GM21576 (cell line): ENCODE measurements around the gene CMSS1.

ENCODE experiments used
- ATAC-seq: cut with Tn5 transposase; IDR thresholded peaks from one replicate; pipeline ENCODE4 v1.9.1; 2021; ENCODE audit warnings: mild to moderate bottlenecking, moderate library complexity; ENCODE audit not compliant: unreplicated experiment

Gene CMSS1

DNA sequence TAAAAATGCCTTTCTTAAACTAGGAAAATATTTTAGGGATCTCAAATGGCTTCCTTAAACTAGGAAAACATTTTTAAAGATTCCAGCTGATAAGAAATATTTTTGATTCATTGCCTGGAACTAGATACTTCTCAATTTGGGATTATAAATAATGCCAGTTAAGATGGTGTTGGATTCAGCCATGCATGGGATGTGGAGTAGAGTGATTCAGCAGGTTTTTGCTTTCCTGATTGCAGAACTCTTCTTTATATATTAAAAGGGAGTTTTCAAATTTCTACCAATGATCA lies 281.1 kb downstream of the CMSS1 start:
- no peak for ATAC-seq

DNA sequence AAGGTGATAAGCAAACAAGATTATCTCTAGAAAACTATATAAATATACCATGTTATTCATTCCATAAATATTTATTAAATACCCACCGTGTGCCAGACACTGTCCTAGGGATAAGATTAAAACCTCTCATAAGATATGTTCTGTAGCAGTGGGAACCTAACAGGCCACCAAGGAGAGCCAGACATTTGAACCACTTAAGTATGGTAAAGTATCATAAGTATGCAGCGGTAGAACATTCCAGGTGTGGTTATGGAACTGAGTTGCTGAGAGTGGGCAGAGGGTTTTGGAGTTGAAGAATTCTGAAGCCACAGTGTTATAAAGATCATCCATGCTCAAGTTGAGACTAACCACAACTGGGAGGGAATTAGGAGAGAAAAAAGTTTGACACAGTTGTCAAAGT lies 282.0 kb downstream of the CMSS1 start:
- no peak for ATAC-seq

DNA sequence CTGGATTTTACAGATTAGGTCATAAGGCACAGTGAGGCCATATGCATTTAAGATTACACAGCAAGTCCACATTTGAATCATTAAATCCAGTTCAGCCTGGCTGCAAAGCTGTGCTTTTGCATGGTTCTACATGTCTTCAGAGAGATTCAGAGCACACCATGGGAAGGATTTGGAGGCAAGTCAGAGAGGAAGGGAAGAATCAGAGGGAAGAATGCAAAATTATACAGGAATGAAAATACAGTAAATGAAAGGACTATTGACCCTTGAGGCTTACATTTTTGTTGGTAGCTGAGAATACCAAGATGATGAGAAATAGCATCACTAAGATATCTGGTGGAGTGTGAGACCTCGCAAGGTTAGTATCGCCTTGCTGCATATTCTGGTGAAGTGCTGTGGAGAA lies 282.8 kb downstream of the CMSS1 start:
- no peak for ATAC-seq

DNA sequence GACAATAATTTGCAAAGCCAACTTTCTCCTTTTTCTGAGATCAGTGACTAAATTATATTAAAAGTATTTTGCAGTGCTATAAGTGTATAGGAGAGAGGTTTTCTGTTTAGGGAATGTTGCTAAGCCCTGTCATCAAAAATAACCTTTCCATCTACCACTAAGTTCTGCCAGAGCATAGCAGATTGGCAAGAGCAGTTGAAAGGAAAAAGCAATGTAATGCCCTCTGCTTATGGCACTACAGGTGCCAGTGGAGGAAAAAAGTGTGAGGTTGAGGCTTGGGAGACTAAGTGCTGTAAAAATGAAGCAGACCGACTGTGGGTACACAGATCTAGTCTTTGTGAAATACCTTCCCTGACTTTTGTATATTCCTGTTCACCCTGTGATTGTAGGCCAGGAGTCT lies 285.1 kb downstream of the CMSS1 start:
- ATAC-seq: no peak

DNA sequence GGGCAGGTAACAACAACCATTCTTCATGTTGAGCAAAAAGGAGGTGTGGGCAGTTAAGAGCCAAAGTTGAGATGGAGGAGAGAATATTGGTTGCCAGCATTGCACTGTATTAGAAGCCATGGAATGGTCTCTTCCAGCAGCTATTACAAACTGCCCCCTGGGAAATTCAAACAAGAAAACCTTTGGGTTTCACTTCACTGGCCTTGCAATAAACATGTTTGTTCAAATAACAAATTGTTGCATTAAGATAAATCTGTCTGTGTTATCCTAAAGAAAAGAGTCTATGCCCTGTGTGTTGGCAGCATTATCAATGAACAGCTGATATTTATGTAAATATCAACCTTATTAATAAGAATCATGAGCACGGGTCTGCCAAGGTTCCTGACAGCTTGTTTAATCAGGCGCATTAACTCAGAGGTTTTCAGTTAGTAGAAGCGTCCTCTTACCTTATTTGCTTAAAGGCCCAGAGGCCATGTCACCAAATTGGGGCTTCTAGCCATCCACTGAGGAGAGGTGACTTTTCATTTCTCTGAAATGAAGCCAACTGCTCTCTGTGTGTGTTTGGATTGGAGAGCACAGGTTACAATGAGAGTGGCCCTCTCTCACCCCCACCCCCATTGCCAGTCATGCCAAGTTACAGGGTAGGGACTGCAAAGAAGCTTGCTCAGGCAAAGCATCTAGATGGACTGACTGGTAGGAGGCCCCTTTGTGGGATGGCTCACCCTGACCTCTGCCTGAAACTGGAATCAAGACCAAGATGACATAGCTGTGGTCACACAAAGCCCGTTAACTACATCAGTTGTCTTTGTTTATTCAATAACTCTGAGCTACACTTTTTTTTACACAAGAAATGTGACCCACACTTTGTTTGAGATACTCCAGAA lies 286.1 kb downstream of the CMSS1 start:
- ATAC-seq: peak; percentile 79

DNA sequence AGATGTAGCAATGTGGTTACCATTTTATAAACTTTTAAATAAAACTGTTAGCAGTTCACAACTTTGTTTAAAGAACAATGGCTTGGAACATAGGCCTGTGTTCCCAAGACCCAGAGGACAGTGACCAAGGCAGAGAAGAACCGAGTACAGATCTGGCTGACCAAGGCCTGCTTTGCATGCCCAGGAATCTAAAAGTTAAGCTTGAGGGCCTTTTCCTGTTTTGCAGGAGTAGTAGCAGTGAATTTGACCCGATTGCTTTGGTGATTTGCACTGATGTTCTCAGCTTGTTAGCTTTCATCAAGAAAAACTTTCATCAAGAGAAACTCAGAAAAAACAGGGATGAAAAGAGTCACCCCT lies 286.8 kb downstream of the CMSS1 start:
- peak; percentile 30 for ATAC-seq

DNA sequence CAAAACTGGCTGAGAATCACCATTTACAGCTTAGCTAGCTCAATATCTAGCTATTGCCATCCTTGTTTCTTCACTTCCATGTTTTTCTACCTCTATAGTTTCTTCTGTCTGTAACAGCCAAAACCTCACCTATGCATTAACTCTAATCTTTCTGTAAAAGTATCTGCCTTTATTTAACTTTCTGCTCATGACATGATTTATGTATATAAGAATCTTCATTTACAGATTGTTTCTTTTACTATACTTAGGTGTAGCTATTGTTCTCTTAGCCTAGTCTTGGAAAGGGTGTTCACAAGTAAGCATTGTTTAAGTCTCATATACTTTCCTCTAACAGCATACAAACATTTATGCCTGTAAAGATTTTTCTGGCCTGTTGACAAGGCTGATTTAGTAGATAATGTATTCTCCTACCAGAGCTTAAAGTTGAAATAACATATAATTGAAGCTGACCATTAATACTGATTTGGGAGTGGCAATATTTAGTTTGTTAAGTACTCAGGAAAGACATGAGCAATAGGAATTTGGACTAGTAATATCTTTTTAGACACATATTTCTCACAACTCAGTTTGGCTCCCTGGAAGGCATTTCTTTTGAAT lies 287.3 kb downstream of the CMSS1 start:
- ATAC-seq: no peak

DNA sequence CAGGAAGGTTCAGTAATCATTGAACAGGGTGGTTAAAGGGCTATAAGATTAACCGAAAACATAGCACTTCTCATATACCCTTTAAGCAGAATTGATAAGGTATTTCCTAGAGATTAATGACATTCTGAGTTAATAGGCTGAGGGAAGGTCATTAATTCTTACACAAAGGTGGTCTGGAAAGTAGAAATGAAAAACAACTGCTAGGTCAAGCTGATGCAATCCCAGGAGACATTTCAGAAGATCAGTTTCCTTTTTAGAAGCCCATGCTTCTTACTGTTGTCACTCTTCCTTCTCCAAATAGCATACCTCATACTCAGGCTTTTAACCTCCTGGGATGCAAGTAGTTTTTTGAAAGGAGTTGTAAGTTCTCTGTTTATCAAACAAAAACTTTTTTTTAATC lies 287.8 kb downstream of the CMSS1 start:
- peak; percentile 37 for ATAC-seq

DNA sequence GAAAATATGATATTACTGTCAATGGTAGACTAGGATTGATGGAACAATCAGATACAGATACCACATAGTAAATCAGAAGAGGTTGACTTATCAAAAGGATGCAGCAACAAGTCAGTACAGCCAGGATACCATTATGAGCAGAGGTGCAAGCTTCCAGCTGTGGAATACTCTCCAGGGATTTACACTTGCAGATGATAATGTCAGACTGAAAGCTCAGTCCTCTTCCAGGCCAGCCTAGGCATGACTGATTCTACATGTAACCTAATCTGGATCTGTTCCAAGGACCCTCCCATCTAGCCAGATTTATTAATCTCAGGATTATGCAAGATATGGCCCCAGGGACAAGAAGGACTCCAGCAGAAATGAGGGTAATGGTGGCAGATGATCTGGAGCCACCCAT lies 288.4 kb downstream of the CMSS1 start:
- no peak for ATAC-seq

DNA sequence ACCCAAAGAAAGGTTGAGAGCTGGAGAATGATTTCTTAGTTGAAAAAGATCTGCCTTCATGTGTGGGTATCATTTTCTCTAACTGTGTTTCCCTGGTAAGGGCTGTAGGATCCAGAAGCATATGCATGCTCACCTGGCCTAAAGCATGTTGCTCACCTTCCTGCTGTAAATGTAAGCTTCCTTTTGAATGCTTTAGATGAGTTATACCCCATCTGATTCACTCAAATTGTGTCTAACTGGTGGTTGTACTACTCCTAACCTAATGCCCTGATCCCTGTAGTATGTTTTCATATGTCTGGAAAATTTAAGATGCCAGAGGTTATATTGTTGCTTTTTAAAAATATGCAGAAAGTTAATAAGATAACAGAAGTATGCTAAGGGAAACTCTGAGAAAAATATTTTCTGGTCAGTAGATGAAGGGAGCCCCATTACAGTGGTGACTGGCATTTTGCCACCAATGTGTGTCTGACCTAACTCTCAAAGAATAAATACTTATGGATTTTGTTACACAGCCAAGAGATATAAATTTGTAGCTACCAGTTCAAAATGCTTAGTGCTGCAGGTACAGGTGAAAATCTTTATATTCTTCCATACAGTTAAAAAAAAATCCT lies 289.0 kb downstream of the CMSS1 start:
- no peak for ATAC-seq

DNA sequence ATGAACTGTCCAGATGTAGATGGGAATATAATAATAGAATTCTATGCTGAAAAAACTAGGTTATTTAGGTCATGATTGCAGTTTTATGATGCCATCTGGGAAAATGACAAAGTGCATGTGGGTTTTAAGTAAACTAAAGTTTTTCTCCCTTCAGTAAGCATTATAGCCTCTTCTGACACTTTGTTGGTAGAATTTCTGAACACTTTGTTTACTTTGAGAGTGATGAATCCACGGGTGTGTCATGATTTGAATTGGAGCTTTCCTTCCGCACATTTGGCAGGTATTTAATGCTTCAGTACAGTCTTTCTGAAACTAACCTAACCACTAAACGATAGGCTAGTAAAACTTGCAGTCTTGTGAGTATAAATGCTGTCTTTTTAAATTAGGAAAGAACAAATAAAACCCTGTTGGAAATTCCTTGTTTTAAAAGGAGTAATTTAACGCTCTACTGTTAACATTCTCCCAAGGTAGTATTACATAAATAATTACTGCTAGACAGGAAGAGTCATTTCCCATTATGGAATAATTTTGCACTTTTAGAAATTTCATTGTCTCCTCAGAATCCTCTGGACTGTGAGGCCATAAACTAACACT lies 289.7 kb downstream of the CMSS1 start:
- no peak for ATAC-seq

DNA sequence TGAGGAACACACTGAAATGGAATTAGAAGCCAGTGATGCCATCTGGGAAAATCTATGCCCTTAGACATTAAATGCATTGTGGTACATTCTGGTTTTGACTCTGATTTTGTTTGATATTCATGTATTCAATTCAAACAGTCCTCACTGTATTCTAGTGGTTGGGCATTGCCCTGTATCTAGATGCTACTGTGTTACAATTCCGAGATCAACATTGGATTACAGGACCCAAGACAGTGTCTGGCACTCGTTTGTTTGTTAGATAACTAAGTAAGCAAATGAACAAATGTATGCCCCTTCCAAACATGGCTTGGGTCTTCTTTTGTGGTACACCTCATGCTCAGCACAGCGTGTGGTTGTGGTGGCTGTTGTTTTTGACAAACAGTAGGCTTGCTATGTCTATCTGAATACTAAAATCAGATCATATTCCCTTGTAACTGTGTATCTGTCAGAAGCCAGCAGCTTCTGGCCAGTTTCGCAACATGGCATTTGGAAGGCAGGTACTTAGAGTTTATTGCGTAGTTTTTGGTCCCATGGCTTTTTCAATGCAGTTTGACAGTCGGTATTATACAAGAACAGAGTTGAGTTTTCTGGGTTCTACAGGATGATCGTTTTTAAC lies 290.9 kb downstream of the CMSS1 start:
- no peak for ATAC-seq

DNA sequence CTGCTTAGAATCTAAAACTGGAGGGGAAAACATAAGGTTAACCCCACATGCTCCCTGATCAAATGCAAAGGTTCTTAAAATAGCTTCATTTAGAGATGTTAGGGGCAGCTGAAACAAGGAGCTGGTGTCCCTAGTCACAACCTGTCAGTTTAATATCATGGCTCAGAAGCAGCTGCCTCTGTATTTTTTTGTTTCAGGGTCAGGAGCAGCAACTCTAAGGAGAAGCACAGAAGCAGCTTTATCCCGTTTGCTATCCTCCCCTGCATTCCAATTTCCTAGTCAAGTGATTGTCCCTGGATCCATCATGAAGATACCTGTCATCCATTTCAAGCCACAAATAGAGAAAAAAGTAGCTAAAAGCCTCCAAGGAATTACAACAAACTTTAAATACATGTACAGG lies 292.5 kb downstream of the CMSS1 start:
- no peak for ATAC-seq

DNA sequence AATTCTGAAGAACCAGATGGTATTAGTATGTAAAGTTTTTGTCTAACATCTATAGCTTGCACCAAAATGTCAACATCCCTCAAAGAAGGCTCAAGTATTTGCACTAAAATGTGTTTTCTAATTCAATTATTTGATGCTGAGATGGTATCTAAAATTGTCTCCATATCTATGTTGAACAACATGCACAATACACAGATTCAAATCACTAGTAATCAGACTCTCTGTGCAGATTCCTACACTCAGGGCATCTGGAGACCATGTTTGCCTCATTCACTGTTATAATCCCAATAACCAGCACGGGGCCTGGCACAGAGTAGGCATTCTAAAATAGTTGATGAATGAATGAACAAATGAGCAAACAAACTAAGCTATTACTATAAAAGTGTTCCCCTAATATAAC lies 294.1 kb downstream of the CMSS1 start:
- no peak for ATAC-seq

DNA sequence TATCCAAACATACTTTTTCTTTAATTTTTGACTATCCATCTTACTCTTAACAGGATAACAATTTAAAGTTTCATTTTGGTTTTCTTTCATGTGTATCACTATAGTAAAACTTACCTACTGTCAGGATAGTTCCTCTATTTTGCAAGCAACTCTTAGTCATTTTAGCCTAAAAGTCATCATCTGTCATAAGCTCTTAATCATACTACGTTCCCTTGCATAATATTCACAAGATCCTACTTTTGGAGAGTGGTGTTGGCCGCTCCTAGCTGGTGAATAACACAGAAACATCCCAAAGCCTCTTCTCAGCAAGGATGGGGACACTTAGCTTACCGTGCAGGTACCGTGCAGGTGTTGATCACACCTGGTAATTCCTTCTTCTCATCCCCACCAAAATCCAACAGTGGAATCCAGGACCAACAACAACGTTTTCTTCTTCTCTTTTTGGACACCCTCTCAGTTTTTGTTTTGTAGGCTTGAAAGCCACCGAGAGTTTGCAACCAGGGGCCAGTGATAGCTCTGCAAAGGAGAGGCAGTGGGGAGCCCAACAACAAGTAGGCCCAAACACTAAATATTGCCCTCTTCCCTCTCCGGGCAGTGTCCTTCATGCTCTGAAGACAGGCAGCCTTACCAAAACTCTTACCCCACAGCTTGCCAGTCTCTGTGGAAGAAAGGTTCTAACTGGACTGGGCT lies 296.2 kb downstream of the CMSS1 start:
- no peak for ATAC-seq

DNA sequence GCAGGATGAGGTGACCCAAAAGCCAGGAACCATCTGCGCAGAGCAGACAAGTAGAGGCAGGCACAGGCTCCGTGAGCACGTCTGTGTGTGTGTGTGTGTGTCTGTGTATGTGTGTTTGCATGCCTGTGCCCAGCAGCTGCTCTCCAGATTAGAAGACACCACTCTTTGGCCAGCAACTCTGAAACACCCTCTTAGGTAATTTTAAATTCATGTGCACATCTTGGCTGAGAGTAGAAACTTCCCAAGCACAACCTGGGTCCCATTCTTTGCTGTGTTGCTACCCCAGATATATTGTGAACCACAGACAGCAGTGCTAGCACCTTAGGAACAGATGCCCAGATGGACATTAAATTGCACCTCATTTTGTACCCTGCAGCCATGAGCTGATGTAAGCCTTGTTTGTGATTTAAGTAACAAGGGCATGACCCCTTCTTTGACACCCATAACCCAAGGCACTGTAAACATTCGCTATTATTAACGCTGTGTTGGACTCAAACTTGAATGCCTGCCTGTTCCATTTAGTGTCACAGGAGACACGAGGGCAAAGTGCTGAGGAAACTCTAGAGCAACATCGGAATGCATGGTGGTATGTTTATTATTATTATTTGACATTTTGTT lies 296.9 kb downstream of the CMSS1 start, which contains the start of gene FILIP1L:
FILIP1L (minus strand) TSS at position 89 of the 618 bp plus-strand sequence.
- no peak for ATAC-seq

DNA sequence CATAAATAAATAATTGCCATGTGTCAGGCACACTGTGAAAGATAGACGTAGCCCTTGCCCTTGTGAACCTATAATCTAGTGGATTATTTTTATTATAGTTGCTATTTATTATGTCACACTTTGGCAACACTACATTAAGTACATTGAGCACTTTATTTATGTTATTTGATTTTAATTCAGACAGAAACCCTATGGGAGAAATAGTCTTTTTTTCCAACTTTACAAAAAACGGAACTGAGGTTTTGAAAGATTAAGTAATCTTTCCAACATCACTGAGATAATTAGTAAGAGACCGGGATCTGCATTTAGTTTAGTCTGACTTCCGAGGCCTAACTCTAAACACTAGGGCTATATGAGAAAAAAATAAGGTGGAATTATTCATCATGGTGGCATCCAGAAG lies 299.4 kb downstream of the CMSS1 start:
- no peak for ATAC-seq

DNA sequence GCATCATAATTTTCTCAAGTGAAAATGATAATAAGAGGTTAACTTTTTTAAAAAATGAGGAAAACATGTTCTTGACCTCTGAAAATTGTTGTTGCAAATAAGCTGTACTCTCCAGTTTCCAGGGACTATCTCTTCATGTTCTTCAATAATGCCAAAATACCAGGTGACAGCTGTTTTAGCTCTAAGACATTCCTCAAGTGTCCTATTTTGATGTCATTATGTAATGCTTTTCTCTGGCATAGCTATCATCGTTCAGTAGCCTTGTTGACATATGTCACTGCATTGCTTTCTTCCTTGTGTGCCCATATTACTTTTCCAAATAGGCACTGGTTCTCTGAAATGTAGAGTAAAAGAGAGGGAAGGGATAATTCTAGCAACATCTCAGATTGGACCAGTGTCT lies 302.4 kb downstream of the CMSS1 start:
- ATAC-seq: no peak

DNA sequence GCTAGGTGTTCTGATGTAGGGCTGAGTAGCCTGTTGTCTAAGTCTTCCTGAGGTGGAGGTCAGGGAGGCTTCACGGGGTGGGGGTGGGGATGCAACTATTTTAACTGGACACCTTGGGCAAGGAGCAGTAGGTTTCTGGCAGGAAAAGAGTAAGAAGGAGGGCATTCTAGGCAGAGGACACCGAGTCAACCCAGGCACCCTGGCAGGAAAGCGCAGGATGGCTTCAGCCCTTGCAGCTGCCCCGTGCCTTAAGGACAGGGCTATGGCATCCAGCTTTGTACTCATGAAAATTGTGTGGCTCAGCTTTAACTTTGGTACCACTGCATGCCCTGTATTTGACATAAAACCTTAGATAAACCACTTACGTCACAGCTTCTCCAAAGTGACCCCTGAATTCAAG lies 303.0 kb downstream of the CMSS1 start:
- no peak for ATAC-seq

DNA sequence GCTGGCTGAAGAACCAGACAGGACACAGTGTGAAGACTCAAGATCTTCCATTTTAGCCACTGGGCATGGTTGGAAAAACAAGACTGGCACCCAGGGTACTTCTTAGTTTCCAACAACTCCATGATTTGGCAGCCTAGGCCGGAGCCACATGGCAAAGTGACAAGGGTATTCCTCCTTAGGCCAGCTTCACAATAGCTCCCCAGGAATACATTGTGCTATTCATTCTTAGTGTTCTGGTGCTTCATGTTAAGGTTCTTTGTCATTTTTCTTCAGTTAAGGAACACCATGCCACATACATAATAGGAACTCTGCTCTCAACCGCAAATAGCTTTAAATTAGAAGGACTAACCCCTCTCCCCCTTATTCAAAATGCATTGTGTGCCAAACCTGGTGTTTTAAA lies 304.7 kb downstream of the CMSS1 start:
- no peak for ATAC-seq

DNA sequence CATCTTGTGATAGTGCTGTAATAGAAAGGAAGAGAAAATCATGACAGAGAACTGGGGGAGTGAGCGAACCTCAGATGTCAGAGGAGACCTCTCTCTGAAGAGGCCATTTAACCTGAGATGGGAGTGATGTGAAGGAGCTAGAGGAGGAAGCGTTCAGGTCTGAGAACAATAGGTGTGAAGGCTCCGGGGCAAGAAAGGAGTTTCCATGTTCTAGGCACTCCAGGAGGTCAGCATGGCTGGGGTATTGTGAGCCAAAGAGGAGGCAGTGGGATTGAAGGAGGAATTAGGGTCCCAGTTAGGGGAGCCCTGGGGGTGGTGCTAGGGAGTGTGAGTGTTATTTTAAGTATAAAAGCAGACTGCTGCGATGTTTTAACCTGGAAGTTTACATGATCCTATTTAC lies 305.4 kb downstream of the CMSS1 start:
- no peak for ATAC-seq
